Type B pancreatic cell (in vitro differentiated cells): Measurements from ENCODE around the gene OSBP2. TPM values are rescaled to one million over a fixed set of nuclear protein-coding genes. Genes with fewer than 3 reads are reported as not detected.

ENCODE experiments used
- DNase-seq: peaks from one replicate; pipeline ENCODE4 v3.0.0; 2021; ENCODE audit warnings: mixed read lengths; ENCODE audit not compliant: unreplicated experiment; ENCODE audit errors: extremely low spot score
- H3K27ac Mint-ChIP-seq: 2 replicates; pipeline ENCODE4 v1.8.0; 2021; ENCODE audit warnings: mild to moderate bottlenecking, mixed read lengths
- H3K27me3 Mint-ChIP-seq: 2 replicates; pipeline ENCODE4 v1.8.0; 2021; ENCODE audit warnings: mixed read lengths
- H3K36me3 Mint-ChIP-seq: 2 replicates; pipeline ENCODE4 v1.8.0; 2021; ENCODE audit warnings: mixed read lengths
- H3K4me1 Mint-ChIP-seq: one replicate; pipeline ENCODE4 v1.8.0; 2021; ENCODE audit warnings: mixed read lengths; ENCODE audit not compliant: unreplicated experiment
- H3K4me3 Mint-ChIP-seq: 2 replicates; pipeline ENCODE4 v1.8.0; 2021; ENCODE audit warnings: mild to moderate bottlenecking, mixed read lengths
- H3K9me3 Mint-ChIP-seq: 2 replicates; pipeline ENCODE4 v1.8.0; 2021; ENCODE audit warnings: mixed read lengths
- CTCF ChIP-seq: fragments of 200-600 bp; sonication (generic); conservative IDR thresholded peaks from 2 replicates; pipeline ENCODE4 v1.5.0; 2021; ENCODE audit warnings: antibody characterized with exemption, mild to moderate bottlenecking
- total RNA-seq: library from RNA; stranded (reverse); gene quantifications from 2 replicates; pipeline ENCODE4 v1.2.1, GENCODE V29; 2021; ENCODE audit warnings: low replicate concordance

OSBP2 gene
- total RNA-seq, 1 donor from 2014 or later: 8.1 TPM

GRCh38 chr22:30861688-30862552, 167.2 kb downstream of the OSBP2 start:
- peaks cover 4% of the 10 kb centered on the region for H3K4me1 Mint-ChIP-seq
- H3K36me3 Mint-ChIP-seq: no peaks in the 10 kb centered on the region
- no peak overlapping the region for H3K27ac Mint-ChIP-seq
- peak; percentile 60 for DNase-seq
- H3K27me3 Mint-ChIP-seq: no peaks in the 10 kb centered on the region
- H3K4me3 Mint-ChIP-seq: no peak overlapping the region
- TF ChIP-seq CTCF: no peak
- no peaks in the 10 kb centered on the region for H3K9me3 Mint-ChIP-seq

- H3K9me3 Mint-ChIP-seq: no peaks in the 10 kb centered on the region
- peak; percentile 58 for DNase-seq
- H3K4me1 Mint-ChIP-seq: peaks cover 4% of the 10 kb centered on the region
- TF ChIP-seq CTCF: no peak
- no peaks in the 10 kb centered on the region for H3K27me3 Mint-ChIP-seq
- no peak overlapping the region for H3K27ac Mint-ChIP-seq
- no peaks in the 10 kb centered on the region for H3K36me3 Mint-ChIP-seq
- no peak overlapping the region for H3K4me3 Mint-ChIP-seq
These were observed 168.6 kb downstream of the OSBP2 start for GRCh38 chr22:30863081-30863833.

- H3K27me3 Mint-ChIP-seq: no peaks in the 10 kb centered on the region
- DNase-seq: peak; percentile 63
These were observed 170.1 kb downstream of the OSBP2 start for GRCh38 chr22:30864441-30865420.

GRCh38 chr22:30865656-30866055, 171.0 kb downstream of the OSBP2 start:
- Mint-ChIP-seq H3K27ac (no peak overlapping the region), H3K36me3 (no peaks in the 10 kb centered on the region), H3K4me1 (peaks cover 4% of the 10 kb centered on the region), H3K4me3 (no peak overlapping the region), H3K27me3 (no peaks in the 10 kb centered on the region), H3K9me3 (no peaks in the 10 kb centered on the region)
- TF ChIP-seq CTCF: no peak
- DNase-seq: peak; percentile 50

More at GRCh38 chr22:30864441-30865420, 170.1 kb downstream of the OSBP2 start:
- no peak overlapping the region for H3K4me3 Mint-ChIP-seq
- no peaks in the 10 kb centered on the region for H3K36me3 Mint-ChIP-seq
- no peaks in the 10 kb centered on the region for H3K9me3 Mint-ChIP-seq
- no peak for TF ChIP-seq CTCF
- peaks cover 4% of the 10 kb centered on the region for H3K4me1 Mint-ChIP-seq
- H3K27ac Mint-ChIP-seq: no peak overlapping the region

GRCh38 chr22:30866216-30866615, 171.5 kb downstream of the OSBP2 start:
- H3K27ac Mint-ChIP-seq: no peak overlapping the region
- no peaks in the 10 kb centered on the region for H3K27me3 Mint-ChIP-seq
- no peak for TF ChIP-seq CTCF
- H3K9me3 Mint-ChIP-seq: no peaks in the 10 kb centered on the region
- no peaks in the 10 kb centered on the region for H3K36me3 Mint-ChIP-seq
- DNase-seq: peak; percentile 32
- H3K4me1 Mint-ChIP-seq: no peaks in the 10 kb centered on the region
- no peak overlapping the region for H3K4me3 Mint-ChIP-seq
